BJ (cell line): ENCODE data around the gene SPARCL1. TPM values are rescaled to one million over a fixed set of nuclear protein-coding genes. Genes with fewer than 3 reads are reported as not detected.

Experiments used
- CTCF ChIA-PET: fragments of 350-600 bp; formaldehyde crosslinking; extraction: SDS; loops from one replicate; lab custom pipeline; 2021; ENCODE audit warnings: antibody characterized with exemption, inconsistent platforms; lab: Yijun Ruan, JAX
- POLR2A ChIA-PET: fragments of 300-600 bp; sonication (Branson Sonifier 250); formaldehyde crosslinking; extraction: SDS; loops from one replicate; lab custom pipeline; 2021; ENCODE audit warnings: antibody characterized with exemption; lab: Charles Lee
- DNase-seq: peaks from one replicate; pipeline ENCODE4 v3.0.0-alpha.2; 2011; ENCODE audit warnings: low read depth
- H3K27me3 ChIP-seq: 2 replicates; pipeline ENCODE4 v1.6.0; 2011; ENCODE audit warnings: low read length; ENCODE audit not compliant: control insufficient read depth, insufficient read depth
- H3K36me3 ChIP-seq: 2 replicates; pipeline ENCODE4 v1.5.1; 2011; ENCODE audit warnings: low read length; ENCODE audit not compliant: control insufficient read depth, insufficient read depth
- H3K4me3 ChIP-seq: 2 replicates; pipeline ENCODE4 v1.5.1; 2011; ENCODE audit warnings: low read depth, mild to moderate bottlenecking, control low read depth, low read length
- CTCF ChIP-seq: IDR thresholded peaks from 2 replicates; pipeline ENCODE4 v1.5.1; 2011; ENCODE audit warnings: low read depth, mild to moderate bottlenecking, control low read depth, inconsistent platforms, low read length, moderate library complexity; ENCODE audit not compliant: insufficient read depth
- polyA plus RNA-seq: library from polyadenylated mRNA; depleted of rRNA; stranded (reverse); fragments of >200 nt; gene quantifications from 2 replicates; pipeline ENCODE4 v1.2.3, GENCODE V29; 2011

SPARCL1 gene
- polyA plus RNA-seq, 1 experiment, result not detected

GRCh38 chr4:87502580-87503238 lies 26.5 kb downstream of the SPARCL1 start:
- ChIA-PET CTCF (no interaction called here), POLR2A (no interaction called here)
- no peaks in the 10 kb centered on the region for H3K36me3 ChIP-seq

GRCh38 chr4:87500092-87500462 lies 29.1 kb downstream of the SPARCL1 start:
- POLR2A ChIA-PET, result no interaction called here
- CTCF ChIA-PET, result no interaction called here
- no peak overlapping the region for H3K4me3 ChIP-seq

More at GRCh38 chr4:87502580-87503238, 26.5 kb downstream of the SPARCL1 start:
- TF ChIP-seq CTCF, result no peak
- DNase-seq, result peak; percentile 24
- Histone ChIP-seq H3K27me3 (no peaks in the 10 kb centered on the region), H3K4me3 (no peak overlapping the region)

GRCh38 chr4:87499403-87500091 lies 29.6 kb downstream of the SPARCL1 start:
- H3K36me3 ChIP-seq, result no peaks in the 10 kb centered on the region
- POLR2A ChIA-PET, result no interaction called here
- TF ChIP-seq CTCF, result no peak
- DNase-seq, result no peak
- H3K4me3 ChIP-seq, result no peak overlapping the region
- no peaks in the 10 kb centered on the region for H3K27me3 ChIP-seq
- CTCF ChIA-PET, result no interaction called here

More at GRCh38 chr4:87500092-87500462, 29.1 kb downstream of the SPARCL1 start:
- no peaks in the 10 kb centered on the region for H3K27me3 ChIP-seq
- no peaks in the 10 kb centered on the region for H3K36me3 ChIP-seq
- TF ChIP-seq CTCF, result no peak
- no peak for DNase-seq

- Histone ChIP-seq H3K27me3 (no peaks in the 10 kb centered on the region), H3K4me3 (peak overlapping the region; percentile 24), H3K36me3 (no peaks in the 10 kb centered on the region)
- DNase-seq, result peak; percentile 37
- ChIA-PET CTCF (interaction anchor here (1.3 kb wide), 1 partner anchor 123 kb away, joined by 4 read pairs; no protein-coding TSS in a partner anchor), POLR2A (no interaction called here)
- no peak for TF ChIP-seq CTCF
Measured at GRCh38 chr4:87498446-87498900, 30.7 kb downstream of the SPARCL1 start.

- ChIA-PET POLR2A (no interaction called here), CTCF (interaction anchor here (1.3 kb wide), 1 partner anchor 122 kb away, joined by 4 read pairs; no protein-coding TSS in a partner anchor)
- DNase-seq, result no peak
- no peak for TF ChIP-seq CTCF
- H3K4me3 ChIP-seq, result no peak overlapping the region
- H3K36me3 ChIP-seq, result no peaks in the 10 kb centered on the region
- H3K27me3 ChIP-seq, result no peaks in the 10 kb centered on the region
Measured at GRCh38 chr4:87497578-87497977, 31.6 kb downstream of the SPARCL1 start.
